HCT116 (cell line): ENCODE data around the gene SRPX. TPM values are rescaled to one million over a fixed set of nuclear protein-coding genes. Genes with fewer than 3 reads are reported as not detected.

Experiments
- ATAC-seq: fragments of 200-7000 bp; cut with Tn5 transposase; 2 replicates; pipeline ENCODE4 v1.9.1; 2020; ENCODE audit warnings: mild to moderate bottlenecking, moderate library complexity
- BruUV-seq: library from RNA; stranded (reverse); fragments of 400-500 nt; replicated peaks from 2 replicates; lab custom pipeline; 2021; lab: Mats Ljungman, UMichigan
- CTCF ChIA-PET: fragments of 300-600 bp; sonication (Branson Sonifier 250); formaldehyde crosslinking; loops from one replicate; lab custom pipeline; 2021; ENCODE audit warnings: antibody characterized with exemption; lab: Charles Lee
- POLR2A ChIA-PET: fragments of 300-600, 350-600 bp; sonication (Branson Sonifier 250); formaldehyde crosslinking; loops from one replicate; lab custom pipeline; 2021; ENCODE audit warnings: antibody characterized with exemption; lab: Charles Lee
- RAD21 ChIA-PET, 2 experiments: fragments of 300-600 bp; sonication (Branson Sonifier 250); formaldehyde crosslinking; loops; one replicate each; lab custom pipeline; 2023; ENCODE audit warnings: low total read pairs in 2 of 2; ENCODE audit not compliant: uncharacterized antibody in 2 of 2, unreplicated experiment in 2 of 2, low non-redundant PET in 1 of 2; lab: Charles Lee
- DNase-seq: peaks from one replicate; pipeline ENCODE4 v3.0.0-alpha.2; 2010; ENCODE audit warnings: low read depth, low spot score
- H2AFZ ChIP-seq: fragments of 200-600 bp; shearing (Covaris generic), sonication (generic); 2 replicates; pipeline ENCODE4 v1.6.1; 2017; ENCODE audit warnings: low read depth, mixed run types, mixed read lengths, antibody characterized with exemption, low read length; ENCODE audit not compliant: poor library complexity, severe bottlenecking
- H3K27ac ChIP-seq: 2 replicates; pipeline ENCODE4 v1.5.1; 2012; ENCODE audit warnings: low read depth, low read length
- H3K27me3 ChIP-seq: fragments of 200-600 bp; sonication (generic); 2 replicates; pipeline ENCODE4 v1.6.1; 2016; ENCODE audit warnings: mixed run types, low read length, mixed read lengths; ENCODE audit not compliant: insufficient read depth
- H3K36me3 ChIP-seq, 2 experiments: fragments of 200-500 bp in 1 of 2; fragments of 200-600 bp in 1 of 2; sonication (Bioruptor generic) in 1 of 2; sonication (generic) in 1 of 2; 2 replicates each; pipeline versions ENCODE4 v1.5.1 to v1.6.1; 2014 to 2016; ENCODE audit warnings: low read length in 2 of 2, inconsistent platforms in 1 of 2, mixed read lengths in 1 of 2, mixed run types in 1 of 2; ENCODE audit not compliant: insufficient read depth in 2 of 2, control insufficient read depth in 1 of 2
- H3K4me1 ChIP-seq, 2 experiments: fragments of 200-600 bp in 1 of 2; sonication (generic) in 1 of 2; 2 replicates each; pipeline versions ENCODE4 v1.5.1 to v1.6.1; 2012 to 2017; ENCODE audit warnings: low read length in 2 of 2, inconsistent platforms in 1 of 2, mild to moderate bottlenecking in 1 of 2, mixed read lengths in 1 of 2, mixed run types in 1 of 2, moderate library complexity in 1 of 2; ENCODE audit not compliant: insufficient read depth in 2 of 2, control insufficient read depth in 1 of 2
- H3K4me2 ChIP-seq: fragments of 200-600 bp; sonication (generic); 2 replicates; pipeline ENCODE4 v1.6.1; 2017; ENCODE audit warnings: mixed run types, low read length, mixed read lengths
- H3K4me3 ChIP-seq, 2 experiments: fragments of 200-600 bp in 1 of 2; sonication (generic) in 1 of 2; replicated peaks in 1 of 2; 2 replicates each; pipeline ENCODE4 v1.5.1; 2011 to 2016; ENCODE audit warnings: low read length in 2 of 2, control low read depth in 1 of 2, low read depth in 1 of 2, mild to moderate bottlenecking in 1 of 2, mixed read lengths in 1 of 2, mixed run types in 1 of 2
- H3K79me2 ChIP-seq: fragments of 200-600 bp; sonication (generic); 2 replicates; pipeline ENCODE4 v1.6.1; 2017; ENCODE audit warnings: mild to moderate bottlenecking, mixed run types, low read length, moderate library complexity, mixed read lengths; ENCODE audit not compliant: insufficient read depth
- H3K9ac ChIP-seq: fragments of 200-600 bp; sonication (generic); 2 replicates; pipeline ENCODE4 v1.6.1; 2016; ENCODE audit warnings: low read length, mixed read lengths
- H3K9me2 ChIP-seq: fragments of 200-600 bp; sonication (generic), shearing (Covaris generic); 2 replicates; pipeline ENCODE4 v1.6.1; 2017; ENCODE audit warnings: mixed run types, mild to moderate bottlenecking, moderate library complexity; ENCODE audit not compliant: insufficient read depth
- H3K9me3 ChIP-seq, 2 experiments: fragments of 200-500 bp in 1 of 2; fragments of 200-600 bp in 1 of 2; sonication (Bioruptor generic) in 1 of 2; sonication (generic) in 1 of 2; 2 replicates each; pipeline ENCODE4 v1.6.1; 2014 to 2017; ENCODE audit warnings: low read length in 2 of 2, mixed read lengths in 2 of 2, inconsistent platforms in 1 of 2, low read depth in 1 of 2, mild to moderate bottlenecking in 1 of 2, mixed run types in 1 of 2, moderate library complexity in 1 of 2; ENCODE audit not compliant: control insufficient read depth in 1 of 2, insufficient read depth in 1 of 2
- H4K20me1 ChIP-seq: fragments of 200-600 bp; sonication (generic), shearing (Covaris generic); 2 replicates; pipeline ENCODE4 v1.6.1; 2017; ENCODE audit warnings: mixed run types, mild to moderate bottlenecking, moderate library complexity; ENCODE audit not compliant: insufficient read depth
- CBX3 ChIP-seq: IDR thresholded peaks from 2 replicates; pipeline ENCODE4 v1.6.1; 2012; ENCODE audit warnings: low read depth
- CEBPB ChIP-seq: IDR thresholded peaks from 2 replicates; pipeline ENCODE4 v1.6.1; 2012; ENCODE audit warnings: low read depth
- ELF1 ChIP-seq: IDR thresholded peaks from 2 replicates; pipeline ENCODE4 v1.6.1; 2012; ENCODE audit warnings: low read depth, borderline replicate concordance
- FOSL1 ChIP-seq: IDR thresholded peaks from 2 replicates; pipeline ENCODE4 v1.6.1; 2012; ENCODE audit warnings: low read depth
- POLR2A ChIP-seq: IDR thresholded peaks from 2 replicates; pipeline ENCODE4 v1.7.0; 2011; ENCODE audit warnings: borderline replicate concordance; ENCODE audit not compliant: insufficient read depth, insufficient read length; ENCODE audit errors: extremely low read depth
- POLR2AphosphoS5 ChIP-seq: IDR thresholded peaks from 2 replicates; pipeline ENCODE4 v1.6.1; 2011; ENCODE audit warnings: mild to moderate bottlenecking, low read depth, low read length, moderate library complexity
- RAD21 ChIP-seq: IDR thresholded peaks from 2 replicates; pipeline ENCODE4 v1.6.1; 2012; ENCODE audit warnings: low read depth, mild to moderate bottlenecking
- SRF ChIP-seq: IDR thresholded peaks from 2 replicates; pipeline ENCODE4 v1.6.1; 2012; ENCODE audit warnings: low read depth
- ZNF274 ChIP-seq: fragments of 200-500 bp; sonication (Bioruptor generic); IDR thresholded peaks from 2 replicates; pipeline ENCODE4 v1.6.1; 2014; ENCODE audit warnings: mild to moderate bottlenecking, low read depth, low read length, inconsistent platforms
- intact Hi-C: fragments of 100-400 bp; cut with micrococcal nuclease; formaldehyde crosslinking; loops from 2 replicates; pipeline ENCODE4 v1.10.0; 2022
- total RNA-seq: library from RNA; stranded (reverse); gene quantifications from one replicate; pipeline ENCODE4 v1.2.1, GENCODE V29; 2021; ENCODE audit not compliant: unreplicated experiment
- TF ChIP-seq, protein P1 (sequence below): IDR thresholded peaks from 2 replicates; pipeline ENCODE4 v1.6.1; 2012; ENCODE audit warnings: low read depth
- TF ChIP-seq, protein P2 (sequence below): IDR thresholded peaks from 2 replicates; pipeline ENCODE4 v1.6.1; 2011; ENCODE audit warnings: mild to moderate bottlenecking, low read length, moderate library complexity; ENCODE audit not compliant: insufficient replicate concordance; ENCODE audit errors: extremely low read depth

The SRPX gene
- total RNA-seq, 1 experiment from 2014 or later, result 18.2 TPM

- TF ChIP-seq, protein P1, sequence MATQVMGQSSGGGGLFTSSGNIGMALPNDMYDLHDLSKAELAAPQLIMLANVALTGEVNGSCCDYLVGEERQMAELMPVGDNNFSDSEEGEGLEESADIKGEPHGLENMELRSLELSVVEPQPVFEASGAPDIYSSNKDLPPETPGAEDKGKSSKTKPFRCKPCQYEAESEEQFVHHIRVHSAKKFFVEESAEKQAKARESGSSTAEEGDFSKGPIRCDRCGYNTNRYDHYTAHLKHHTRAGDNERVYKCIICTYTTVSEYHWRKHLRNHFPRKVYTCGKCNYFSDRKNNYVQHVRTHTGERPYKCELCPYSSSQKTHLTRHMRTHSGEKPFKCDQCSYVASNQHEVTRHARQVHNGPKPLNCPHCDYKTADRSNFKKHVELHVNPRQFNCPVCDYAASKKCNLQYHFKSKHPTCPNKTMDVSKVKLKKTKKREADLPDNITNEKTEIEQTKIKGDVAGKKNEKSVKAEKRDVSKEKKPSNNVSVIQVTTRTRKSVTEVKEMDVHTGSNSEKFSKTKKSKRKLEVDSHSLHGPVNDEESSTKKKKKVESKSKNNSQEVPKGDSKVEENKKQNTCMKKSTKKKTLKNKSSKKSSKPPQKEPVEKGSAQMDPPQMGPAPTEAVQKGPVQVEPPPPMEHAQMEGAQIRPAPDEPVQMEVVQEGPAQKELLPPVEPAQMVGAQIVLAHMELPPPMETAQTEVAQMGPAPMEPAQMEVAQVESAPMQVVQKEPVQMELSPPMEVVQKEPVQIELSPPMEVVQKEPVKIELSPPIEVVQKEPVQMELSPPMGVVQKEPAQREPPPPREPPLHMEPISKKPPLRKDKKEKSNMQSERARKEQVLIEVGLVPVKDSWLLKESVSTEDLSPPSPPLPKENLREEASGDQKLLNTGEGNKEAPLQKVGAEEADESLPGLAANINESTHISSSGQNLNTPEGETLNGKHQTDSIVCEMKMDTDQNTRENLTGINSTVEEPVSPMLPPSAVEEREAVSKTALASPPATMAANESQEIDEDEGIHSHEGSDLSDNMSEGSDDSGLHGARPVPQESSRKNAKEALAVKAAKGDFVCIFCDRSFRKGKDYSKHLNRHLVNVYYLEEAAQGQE, result no peak
- no peak for TF ChIP-seq FOSL1
- TF ChIP-seq, protein P2, sequence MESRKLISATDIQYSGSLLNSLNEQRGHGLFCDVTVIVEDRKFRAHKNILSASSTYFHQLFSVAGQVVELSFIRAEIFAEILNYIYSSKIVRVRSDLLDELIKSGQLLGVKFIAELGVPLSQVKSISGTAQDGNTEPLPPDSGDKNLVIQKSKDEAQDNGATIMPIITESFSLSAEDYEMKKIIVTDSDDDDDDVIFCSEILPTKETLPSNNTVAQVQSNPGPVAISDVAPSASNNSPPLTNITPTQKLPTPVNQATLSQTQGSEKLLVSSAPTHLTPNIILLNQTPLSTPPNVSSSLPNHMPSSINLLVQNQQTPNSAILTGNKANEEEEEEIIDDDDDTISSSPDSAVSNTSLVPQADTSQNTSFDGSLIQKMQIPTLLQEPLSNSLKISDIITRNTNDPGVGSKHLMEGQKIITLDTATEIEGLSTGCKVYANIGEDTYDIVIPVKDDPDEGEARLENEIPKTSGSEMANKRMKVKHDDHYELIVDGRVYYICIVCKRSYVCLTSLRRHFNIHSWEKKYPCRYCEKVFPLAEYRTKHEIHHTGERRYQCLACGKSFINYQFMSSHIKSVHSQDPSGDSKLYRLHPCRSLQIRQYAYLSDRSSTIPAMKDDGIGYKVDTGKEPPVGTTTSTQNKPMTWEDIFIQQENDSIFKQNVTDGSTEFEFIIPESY, result no peak
- TF ChIP-seq RAD21, result no peak
- no peak for TF ChIP-seq POLR2A
- no peak for TF ChIP-seq POLR2AphosphoS5
- TF ChIP-seq CBX3, result no peak
- TF ChIP-seq CEBPB, result no peak
- no peak for TF ChIP-seq ELF1
- TF ChIP-seq, all 23 proteins: peak for 0
These were observed 48.1 kb downstream of the SRPX start (continued) for GRCh38 chrX:38172596-38172995.

- Histone ChIP-seq H3K4me2 (no peak overlapping the region), H3K36me3 (no peaks in the 10 kb centered on the region), H3K27me3 (no peaks in the 10 kb centered on the region), H2AFZ (no peak overlapping the region), H3K9me2 (no peaks in the 10 kb centered on the region), H3K9me3 (no peaks in the 10 kb centered on the region), H3K4me1 (no peaks in the 10 kb centered on the region), H4K20me1 (no peaks in the 10 kb centered on the region), H3K79me2 (no peaks in the 10 kb centered on the region), H3K9ac (no peak overlapping the region), H3K4me3 (no peak overlapping the region), H3K27ac (no peak overlapping the region)
- intact Hi-C loops, result no loop called here
- DNase-seq, result no peak
- ChIA-PET CTCF (no interaction called here), RAD21 (no interaction called here), POLR2A (no interaction called here)
- TF ChIP-seq POLR2AphosphoS5, result no peak
- no peak for TF ChIP-seq SRF
- TF ChIP-seq, protein P2, result no peak
- TF ChIP-seq ZNF274, result no peak
- ATAC-seq, result no peak
- no TSS peak for BruUV-seq
These were observed 50.1 kb downstream of the SRPX start for GRCh38 chrX:38170556-38170955.
